GM21423 (cell line): ENCODE measurements around the gene DYSF.

Experiments used
- ATAC-seq: cut with Tn5 transposase; IDR thresholded peaks from one replicate; pipeline ENCODE4 v1.9.1; 2021; ENCODE audit warnings: mild to moderate bottlenecking, moderate library complexity; ENCODE audit not compliant: unreplicated experiment

Gene DYSF

DNA sequence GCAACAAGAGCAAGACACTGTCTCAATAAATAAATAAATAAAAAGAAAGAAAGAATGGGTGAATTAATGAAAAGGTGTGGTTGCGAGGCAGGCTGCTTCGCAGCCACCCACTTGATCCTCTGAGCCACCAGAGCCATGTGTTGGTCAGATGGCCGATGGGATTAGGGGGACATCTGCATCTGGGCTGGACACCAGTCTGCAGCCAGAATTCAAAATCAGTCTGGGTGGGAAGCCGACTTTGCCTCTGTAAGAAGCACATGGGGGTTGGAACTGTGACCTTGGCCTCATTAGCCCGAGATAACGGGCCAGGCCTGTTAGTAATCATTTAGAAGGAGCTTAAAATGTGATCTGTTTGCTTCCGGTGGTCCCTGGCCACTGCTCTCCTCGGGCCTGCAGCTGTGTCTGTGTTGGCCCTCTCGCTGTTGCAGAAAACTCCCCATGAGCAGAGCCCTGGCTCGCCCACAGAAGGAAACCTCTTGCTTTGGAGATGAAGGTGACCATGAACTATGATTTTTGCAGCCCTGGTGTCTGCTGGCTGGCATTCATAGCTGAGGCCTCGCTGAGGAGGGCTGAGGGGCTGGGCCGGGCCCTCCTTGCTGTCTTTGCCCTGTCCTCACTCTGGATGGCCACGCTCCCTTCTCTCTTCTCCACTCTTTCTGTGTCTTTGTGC is 94.4 kb downstream of the DYSF start:
- ATAC-seq, result no peak

DNA sequence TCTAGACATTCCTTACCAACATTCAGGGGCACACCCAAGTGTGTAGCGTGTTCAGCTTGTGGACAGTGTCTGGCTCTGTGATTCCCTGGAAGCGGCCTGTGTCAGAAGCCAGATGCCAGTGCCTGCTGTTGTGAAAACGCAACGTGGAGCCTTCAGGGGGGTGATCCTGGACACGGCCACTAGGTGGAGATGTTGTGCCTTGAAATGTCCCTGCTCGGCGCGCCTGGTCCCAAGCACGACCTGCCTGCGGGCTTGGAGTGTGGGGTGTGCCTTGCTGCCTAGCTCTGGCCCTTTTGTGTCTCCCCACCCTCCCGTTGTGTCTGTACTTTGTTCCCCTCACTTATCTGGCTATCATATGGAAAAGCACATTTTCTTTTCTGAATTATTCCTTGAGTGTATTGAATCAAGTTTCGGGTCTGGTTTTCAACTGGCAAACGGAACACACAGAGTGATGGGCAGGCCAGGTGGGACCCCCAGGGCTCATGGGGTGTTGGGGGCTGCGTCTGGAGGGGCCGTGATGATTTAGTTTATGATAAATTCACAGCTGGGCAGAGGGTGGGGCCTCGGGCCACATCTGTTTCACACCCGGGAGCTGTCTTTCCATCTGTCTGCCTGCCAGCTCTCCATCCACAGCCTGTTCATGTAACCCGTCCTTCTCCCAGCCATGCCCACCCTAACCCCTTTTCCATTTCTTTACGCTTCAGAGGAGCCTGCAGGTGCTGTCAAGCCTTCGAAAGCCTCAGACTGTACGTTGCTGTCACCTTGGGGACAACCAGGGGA is 95.5 kb downstream of the DYSF start:
- ATAC-seq, result peak; percentile 46

GRCh38 chr2:71550801-71551630 is 97.7 kb downstream of the DYSF start:
- ATAC-seq, result no peak

GRCh38 chr2:71551631-71551915 is 98.2 kb downstream of the DYSF start:
- ATAC-seq, result no peak

DNA sequence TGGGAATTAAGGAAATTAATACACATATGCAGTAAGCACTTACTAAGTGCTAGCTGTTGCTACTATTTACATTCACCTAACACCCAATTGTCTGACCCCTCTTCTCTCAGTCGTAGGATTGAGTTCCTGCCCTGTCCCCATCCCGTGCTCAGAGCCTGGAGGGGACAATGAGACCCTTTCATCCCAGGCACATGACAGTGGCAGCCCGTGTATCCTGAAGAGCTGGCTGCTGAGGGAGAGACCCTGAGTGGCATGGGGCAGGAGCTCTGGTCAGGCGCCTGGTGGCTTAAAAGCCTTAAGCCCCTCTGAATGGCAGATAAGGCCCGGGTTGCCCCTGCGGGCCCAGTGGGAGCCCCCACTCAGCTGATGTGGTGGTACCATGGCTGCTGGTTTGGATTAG is 99.0 kb downstream of the DYSF start:
- no peak for ATAC-seq

- no peak for ATAC-seq
Observed at GRCh38 chr2:71552861-71553301, 99.5 kb downstream of the DYSF start.

- no peak for ATAC-seq
Observed at GRCh38 chr2:71554028-71554705, 100.8 kb downstream of the DYSF start.

GRCh38 chr2:71554706-71555056 is 101.3 kb downstream of the DYSF start:
- no peak for ATAC-seq

DNA sequence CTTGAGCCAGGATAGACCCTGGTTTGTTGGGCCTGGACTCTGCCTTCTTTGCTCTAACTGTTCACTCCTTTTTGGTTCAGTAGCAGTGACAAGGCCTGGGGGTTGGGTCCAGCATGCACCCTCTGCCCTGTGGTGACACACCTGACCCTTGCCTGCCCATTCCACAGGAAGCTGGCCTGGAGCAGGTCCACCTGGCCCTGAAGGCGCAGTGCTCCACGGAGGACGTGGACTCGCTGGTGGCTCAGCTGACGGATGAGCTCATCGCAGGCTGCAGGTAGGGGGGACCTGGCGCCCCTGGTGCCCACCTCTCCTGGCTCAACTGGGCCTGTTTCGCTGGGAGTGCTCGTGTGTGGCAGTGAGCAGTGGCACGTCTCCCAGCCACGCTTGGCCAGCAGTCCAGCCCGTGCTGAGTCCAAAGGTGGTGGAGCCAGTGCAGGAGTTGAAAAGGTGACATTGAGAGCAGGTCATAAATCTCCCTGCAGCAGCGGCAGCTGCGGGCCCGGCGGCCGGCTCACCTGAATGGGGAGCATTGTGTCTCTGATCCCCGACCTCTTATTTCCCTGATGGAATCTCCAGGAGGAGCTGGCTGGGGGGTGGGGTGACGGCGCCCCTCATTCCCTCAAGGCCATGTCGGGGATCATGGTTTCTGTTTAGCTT is 102.6 kb downstream of the DYSF start:
- no peak for ATAC-seq

DNA sequence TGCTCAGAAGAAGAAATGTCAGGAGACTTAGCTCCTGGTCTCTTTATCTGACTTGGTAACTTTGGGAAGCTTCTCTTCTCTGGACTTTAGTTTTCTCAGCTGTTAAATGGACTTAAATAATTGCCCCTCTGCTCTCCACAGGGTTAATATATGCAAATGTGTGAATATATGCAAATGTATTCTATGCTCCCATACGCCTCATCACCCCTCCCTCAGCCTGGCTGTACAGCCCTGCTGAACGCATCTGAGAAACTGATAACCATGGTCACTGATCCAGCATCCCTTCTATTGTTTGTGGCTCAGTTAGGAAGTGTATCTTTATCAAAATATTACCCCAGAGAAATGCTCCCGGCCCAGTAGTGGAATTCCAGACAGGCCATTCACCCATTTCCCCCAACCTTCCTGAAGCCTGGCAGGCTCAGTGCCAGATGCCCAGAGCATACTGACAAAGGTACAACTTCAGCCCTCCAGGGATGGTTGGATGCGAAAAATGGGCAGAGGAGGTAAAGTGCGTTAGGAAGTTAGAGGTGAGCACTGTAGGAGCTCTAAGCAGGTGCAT is 103.4 kb downstream of the DYSF start:
- ATAC-seq, result no peak

DNA sequence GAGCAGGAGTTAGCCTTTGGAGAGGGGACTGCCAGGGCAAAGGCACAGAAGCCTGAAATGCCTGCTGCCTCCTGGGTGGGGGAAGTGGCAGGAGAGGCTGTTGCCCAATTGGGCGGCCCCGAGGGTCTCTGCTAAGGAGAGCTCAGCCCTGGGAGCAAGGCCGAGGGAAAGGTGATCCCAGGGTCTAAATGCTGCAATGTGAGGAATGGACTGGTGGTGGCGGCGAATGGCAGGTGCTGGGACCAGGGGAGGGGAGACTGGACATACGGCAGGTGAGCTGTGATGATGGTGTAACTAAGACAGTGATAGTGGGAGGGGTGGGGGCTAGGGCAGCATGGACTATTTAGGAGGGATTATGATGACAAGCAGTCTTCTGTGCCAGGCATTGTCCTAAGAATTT is 104.0 kb downstream of the DYSF start:
- ATAC-seq, result no peak

GRCh38 chr2:71558300-71559051 is 105.1 kb downstream of the DYSF start:
- ATAC-seq, result no peak

DNA sequence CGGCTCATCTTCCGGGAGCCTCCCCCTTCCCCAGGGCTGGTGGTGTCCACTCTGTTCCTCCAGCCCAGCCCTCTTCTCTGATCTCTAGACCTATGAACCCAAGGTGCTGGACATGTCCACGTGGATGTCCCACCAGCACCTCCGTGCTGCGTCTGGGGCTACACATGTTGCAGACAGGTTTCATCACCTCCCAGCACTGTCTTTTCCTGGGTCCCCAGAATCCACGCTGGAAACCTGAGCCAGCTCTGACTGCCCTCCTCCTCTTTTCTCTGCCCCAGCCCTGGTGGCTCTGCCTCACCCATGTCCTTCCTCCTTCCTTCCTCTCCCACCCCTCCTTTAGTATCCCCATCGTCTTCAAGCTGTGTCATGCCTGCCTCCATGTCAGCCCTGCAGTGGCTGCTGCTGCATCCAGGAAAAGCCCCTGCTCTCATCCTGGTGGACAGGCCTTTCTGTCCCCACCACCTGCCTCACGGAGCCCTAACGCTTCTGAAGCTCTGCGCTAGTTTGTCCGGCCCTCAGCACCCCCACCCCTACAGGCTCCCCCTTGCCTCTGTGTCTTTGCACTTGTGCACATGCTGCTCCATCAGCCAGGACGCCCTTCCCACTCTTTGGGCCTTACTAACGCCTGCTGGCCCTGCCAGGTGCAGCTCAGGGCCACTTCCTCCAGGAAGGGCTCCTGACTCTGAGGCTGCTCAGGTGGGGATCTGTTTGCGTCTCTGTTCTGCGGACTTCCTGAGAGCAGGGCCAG is 105.9 kb downstream of the DYSF start:
- no peak for ATAC-seq

DNA sequence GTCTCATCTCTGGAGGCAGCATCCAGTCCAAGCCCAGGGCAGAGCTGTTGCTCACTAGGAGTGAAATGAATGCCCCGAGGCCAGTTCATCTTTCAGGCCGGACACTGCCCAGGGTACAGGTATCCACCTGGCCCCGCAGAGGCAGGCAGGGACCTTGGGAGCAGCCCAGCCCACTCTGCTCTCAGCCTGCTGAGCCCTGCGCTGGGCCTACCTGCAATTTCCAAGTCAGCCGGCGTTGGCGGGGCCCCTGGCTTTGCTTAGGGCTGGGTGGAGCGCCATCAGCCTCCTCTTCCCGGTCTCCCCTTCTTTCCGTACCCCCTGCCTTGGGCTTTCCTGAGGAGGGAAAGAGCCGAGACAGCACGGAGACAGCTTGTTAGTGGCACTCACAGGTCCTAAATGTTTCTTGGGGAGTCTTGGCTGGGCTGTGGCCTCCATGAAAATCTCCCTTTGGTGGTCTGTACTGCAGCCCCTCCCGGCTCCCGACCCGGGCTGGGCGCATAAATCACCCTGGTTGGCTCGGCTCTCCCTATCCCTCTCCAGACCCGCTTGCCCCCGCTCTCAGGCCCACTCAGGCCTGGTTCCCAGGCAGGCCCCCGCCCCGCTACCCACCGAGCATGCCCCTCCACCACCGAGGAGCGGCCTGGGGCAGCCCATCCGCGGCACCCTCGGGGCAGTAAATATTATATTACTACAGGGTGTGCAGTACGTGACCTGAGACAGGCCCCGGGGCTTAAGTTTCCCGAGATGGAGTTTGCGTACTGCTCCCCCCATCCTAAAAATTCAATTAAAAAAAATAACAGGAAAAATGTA is 106.7 kb downstream of the DYSF start:
- ATAC-seq, result no peak

GRCh38 chr2:71560638-71561011 is 107.3 kb downstream of the DYSF start:
- ATAC-seq, result no peak

DNA sequence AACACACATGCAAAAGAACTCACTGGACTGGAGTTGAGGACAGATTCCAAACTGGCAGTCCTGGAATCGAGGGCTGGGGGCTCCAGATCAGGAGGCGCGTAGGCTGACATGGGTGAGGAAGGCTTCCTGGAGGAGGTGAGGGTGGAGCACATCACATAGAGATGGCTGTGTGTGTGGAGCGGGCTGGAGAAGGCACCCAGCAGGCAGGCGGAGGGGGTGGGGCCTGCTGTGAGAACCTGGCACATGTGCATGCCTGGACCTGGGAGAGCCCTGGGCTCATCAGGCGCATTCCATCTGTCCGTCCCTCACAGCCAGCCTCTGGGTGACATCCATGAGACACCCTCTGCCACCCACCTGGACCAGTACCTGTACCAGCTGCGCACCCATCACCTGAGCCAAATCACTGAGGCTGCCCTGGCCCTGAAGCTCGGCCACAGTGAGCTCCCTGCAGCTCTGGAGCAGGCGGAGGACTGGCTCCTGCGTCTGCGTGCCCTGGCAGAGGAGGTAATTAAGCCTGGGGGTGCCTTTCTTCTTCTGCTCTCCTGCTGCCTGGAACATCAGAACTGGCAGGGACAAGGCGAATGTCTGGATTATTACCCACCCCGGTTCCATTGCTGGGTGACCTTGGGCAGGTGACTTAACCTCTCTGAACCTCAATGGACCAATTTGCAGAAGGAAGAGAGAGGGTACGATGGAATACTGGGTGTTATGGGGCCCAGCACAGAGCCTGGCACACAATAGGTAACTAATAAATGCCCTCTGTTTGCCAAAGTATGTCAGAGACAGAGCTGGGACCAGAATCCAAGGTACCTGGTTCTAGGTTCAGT is 108.3 kb downstream of the DYSF start:
- ATAC-seq, result no peak

GRCh38 chr2:71562518-71562917 is 109.2 kb downstream of the DYSF start:
- no peak for ATAC-seq
